Endometrial microvascular endothelial cells (primary cell): Measurements from ENCODE around the gene PRKCH. TPM values are rescaled to one million over a fixed set of nuclear protein-coding genes. Genes with fewer than 3 reads are reported as not detected.

Experiments
- in situ Hi-C: cut with HindIII; loops from 2 replicates; pipeline ENCODE4 v1.10.0; 2017; ENCODE audit warnings: low sequenced_read_pairs, low pct_unique_long_range_greater_than_20kb; ENCODE audit errors: inconsistent ontology term
- total RNA-seq: library from RNA; depleted of rRNA; stranded (reverse); fragments of >200 nt; gene quantifications from one replicate; pipeline ENCODE4 v1.2.3, GENCODE V29; 2015; ENCODE audit errors: inconsistent ontology term

PRKCH gene
- total RNA-seq, 1 donor from 2014 or later, result 116 TPM

DNA sequence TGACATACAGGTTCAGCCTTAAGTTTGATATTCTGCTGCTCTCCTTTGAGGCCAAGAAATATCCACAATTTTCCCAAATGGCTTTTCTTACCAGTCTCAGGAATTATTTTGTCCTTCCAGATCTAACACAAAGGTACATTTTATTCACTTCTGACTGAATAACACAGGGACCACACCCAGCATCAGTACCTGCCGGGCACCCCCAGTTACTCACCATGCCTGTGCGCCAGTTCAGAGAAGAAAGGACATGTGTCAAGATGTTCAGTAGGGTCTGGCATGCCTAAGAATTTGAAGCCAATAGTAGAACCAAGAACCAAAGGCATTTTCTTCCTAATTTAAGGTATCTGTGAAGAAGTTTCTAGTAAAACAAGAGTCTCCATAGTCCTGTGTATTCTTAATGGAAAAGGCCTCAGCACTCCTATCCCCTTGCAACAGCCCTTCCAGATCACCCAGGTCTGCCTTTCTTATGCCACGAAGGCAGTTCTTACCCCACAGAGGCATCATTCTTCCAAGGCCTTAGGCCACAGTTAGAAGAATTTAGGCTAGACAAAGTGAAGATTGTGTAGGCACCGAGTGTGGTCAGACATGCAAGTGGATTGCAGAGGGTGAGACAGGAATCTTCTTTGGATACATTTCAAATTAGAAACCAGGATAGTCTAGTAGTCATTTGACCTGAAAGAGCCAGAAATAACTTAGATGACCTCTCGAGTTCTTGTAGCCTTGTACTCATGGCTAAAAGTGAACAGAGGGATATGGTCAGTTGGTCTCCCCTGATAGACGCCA, 233.9 kb downstream of the PRKCH start:
- in situ Hi-C loops, result no loop called here

GRCh38 chr14:61556455-61556854, 235.1 kb downstream of the PRKCH start:
- in situ Hi-C loops, result no loop called here

- in situ Hi-C loops, result no loop called here
Observed at GRCh38 chr14:61557262-61557661, 235.9 kb downstream of the PRKCH start.

- in situ Hi-C loops, result no loop called here
Observed at GRCh38 chr14:61557854-61558253, 236.5 kb downstream of the PRKCH start.

- in situ Hi-C loops, result no loop called here
Observed at GRCh38 chr14:61558271-61558670, 236.9 kb downstream of the PRKCH start.

DNA sequence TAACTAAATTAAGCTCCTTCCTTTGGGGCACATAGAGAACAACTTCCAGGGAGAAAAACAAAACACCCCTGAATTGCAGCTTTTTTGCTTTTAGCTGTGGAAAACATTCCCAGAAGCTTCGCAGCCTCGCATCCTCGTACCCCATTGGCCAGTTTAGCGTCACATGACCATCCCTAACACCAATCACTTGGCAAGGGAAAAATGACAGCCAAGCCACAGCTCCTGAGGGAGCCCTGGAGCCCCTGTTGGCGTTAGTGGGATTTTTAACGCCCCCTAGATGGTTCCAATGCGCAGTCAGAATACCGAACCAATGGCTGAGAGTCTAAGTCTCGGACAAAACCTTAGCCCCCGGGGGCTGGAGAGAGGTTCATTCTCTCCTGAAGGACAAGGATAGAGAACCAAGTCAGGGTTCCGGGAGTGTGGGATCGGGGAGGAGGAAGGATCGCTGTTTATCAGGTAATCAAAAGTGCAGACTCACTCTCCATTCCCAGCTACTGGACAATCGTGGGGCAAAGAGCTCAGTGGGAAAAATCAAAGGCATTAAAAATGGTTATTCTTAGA, 238.3 kb downstream of the PRKCH start:
- in situ Hi-C loops, result no loop called here

DNA sequence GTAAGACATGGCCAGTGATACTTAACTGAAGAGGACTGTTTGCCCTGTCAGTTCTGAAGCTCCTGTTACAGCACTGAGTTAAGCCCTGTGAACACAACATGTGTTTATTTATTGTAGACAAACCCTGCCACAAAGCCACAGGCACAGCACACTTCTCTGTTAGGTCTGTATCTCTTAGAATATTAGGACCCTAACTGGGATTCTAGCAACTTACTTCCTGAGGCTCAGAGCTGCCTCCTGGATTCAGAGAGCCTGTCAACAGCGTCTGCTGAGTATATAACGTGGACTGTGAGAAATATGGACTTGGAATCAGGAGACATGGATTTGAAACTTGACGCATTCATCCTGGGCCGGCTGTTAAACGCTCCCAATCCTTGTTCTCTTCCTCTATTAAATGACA, 238.9 kb downstream of the PRKCH start:
- in situ Hi-C loops, result no loop called here

DNA sequence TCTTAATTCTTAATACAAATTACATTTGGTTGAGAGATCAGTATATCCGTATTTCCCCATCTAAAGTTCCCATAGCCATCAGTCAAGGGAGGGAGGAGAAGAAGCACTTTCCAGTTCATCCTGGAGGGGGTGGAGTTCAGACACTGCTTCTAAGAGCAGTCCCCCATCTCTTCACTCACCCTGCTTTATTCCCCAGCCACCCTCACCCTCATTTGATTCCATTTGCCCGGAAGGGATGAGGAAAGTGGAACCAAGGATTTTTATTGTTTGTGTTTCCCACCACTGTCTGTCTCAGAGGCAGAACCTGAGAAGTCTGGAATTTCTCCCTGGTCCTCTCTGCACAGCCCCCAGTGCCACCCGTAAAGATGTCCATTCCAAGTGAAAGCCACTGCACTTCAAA, 239.7 kb downstream of the PRKCH start:
- in situ Hi-C loops, result no loop called here

DNA sequence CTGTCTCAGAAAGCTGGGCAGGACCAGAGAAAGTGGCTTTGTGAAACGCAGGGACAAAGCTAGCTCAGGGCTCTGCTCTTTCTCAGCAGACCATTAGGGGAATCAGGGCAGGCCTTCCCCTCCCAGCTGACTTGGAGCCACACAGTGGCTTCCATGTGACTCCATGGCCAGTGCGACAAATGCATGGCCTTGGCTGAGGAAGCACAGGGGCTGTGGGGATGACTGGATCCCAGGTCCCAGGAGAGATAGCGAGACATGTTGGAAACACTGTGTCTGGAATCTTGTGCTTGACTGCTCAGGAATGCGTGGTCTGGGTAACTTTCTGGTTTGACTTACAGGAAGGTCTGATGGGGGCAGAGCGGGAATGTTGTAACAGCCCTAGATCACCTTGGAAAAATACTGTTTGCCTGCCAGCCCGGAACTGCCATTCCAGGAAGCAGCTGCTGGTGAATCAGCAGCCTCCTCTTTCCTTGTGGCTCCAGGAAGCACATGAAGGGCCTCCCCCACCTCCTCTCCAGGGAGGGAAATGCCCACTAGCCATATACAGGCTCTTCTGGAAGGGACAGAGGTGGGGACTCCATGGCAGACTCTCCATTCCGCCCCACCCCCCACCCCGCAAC, 240.4 kb downstream of the PRKCH start:
- in situ Hi-C loops, result no loop called here

- in situ Hi-C loops, result no loop called here
Observed at GRCh38 chr14:61562321-61563161, 241.2 kb downstream of the PRKCH start.

DNA sequence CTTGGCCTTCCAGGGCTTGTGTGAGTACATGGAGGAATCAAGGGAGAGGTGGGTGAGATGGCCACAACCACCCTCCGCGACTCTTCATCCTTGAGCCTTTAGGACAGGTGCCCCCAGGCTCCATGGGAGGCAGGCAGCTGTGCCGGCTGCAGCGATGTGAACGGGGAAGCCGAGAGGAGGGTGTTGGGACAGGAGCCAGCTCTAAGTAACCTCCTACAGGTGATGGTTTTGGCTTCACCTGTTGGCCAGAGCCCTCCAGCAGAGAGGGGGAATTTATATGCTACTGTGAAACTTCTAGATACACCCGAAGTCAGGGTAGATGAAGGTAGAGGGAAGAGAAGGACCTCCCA, 241.8 kb downstream of the PRKCH start:
- in situ Hi-C loops, result no loop called here

DNA sequence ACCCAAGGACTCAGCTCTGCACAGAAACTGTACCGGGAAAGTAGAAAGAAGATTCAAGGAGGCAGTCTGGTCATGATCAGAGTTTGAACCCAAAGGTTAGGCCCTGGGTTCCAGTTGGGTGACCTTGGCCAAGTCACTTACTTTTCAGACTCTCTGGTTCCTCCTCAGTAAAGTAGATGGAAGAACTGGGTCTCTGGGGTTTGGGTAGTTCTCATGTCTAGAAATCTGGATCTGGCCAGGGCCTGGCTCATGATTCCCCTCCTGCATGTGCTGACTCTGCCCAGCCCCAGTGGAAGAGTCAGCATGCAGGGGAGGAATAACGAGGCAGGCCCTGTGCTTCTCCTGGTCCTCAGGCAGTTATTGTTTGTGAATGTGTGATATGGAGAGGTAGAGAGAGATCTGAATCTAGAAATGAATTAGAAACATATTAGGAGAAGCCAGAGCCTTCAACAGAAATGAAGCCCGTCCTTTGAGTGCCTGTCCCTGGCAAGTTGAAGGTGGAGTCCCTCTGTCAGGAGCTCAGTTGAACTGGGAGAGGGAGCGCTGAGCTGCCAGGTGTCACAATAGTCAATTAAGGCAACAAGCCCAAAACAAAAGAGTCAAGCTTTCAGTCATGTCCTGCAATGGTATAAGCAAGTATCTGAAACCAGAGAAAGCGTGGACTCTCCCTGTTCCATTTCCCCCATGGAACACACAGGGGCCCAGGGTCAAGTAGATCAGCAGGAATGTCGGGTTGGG, 242.7 kb downstream of the PRKCH start:
- in situ Hi-C loops, result no loop called here

- in situ Hi-C loops, result no loop called here
Observed at GRCh38 chr14:61564618-61565091, 243.3 kb downstream of the PRKCH start.

DNA sequence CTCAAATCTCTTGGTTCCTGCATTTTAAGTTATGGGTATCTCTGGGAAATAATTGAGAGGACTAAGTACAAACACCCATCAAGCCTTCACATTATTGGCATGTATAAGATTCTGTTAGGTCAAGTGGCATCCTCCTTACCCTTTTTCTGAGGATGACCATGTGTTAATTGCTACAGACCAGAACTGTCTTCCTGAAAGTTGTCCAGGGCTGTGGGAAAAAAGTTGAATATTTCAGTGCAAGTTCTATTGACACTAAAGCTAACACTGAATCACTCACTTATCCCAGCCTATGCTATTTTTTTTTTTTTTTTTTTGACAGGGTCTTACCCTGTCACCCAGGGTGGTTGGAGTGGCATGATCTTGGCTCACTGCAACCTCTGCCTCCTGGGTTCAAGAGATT, 243.8 kb downstream of the PRKCH start:
- in situ Hi-C loops, result no loop called here

DNA sequence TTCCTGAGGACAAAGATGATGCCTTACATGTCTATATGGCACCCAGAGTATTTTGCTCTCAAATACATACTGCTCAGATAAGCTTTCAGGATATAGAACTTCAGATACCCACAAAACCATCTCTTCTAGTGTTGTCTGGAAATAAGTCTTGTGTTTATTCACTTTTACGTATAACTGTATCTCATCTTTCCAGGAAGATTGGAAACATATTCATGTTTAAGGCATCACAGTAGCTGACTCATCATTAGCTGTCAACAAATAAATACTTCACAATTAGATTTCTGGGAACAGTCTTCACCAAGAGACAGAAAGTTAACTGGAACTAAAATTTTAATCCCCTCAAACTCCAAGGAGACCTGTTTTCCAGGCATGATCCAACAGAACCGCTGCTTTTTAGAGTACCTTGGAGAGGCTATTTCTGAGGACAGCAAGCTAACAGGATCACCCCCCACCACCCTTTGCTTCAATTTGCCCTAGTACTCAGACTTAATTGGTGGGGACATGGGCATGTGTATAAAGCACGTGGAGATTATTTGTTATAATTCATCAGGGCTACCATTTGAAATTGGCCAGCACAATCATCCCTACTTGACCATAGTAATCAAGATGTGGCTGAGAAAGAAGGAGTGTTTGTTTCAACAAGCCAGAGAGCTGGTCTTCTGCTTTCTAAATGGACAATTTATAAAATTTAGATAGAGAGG, 244.6 kb downstream of the PRKCH start:
- in situ Hi-C loops, result no loop called here

GRCh38 chr14:61566537-61567225, 245.3 kb downstream of the PRKCH start:
- in situ Hi-C loops, result no loop called here

DNA sequence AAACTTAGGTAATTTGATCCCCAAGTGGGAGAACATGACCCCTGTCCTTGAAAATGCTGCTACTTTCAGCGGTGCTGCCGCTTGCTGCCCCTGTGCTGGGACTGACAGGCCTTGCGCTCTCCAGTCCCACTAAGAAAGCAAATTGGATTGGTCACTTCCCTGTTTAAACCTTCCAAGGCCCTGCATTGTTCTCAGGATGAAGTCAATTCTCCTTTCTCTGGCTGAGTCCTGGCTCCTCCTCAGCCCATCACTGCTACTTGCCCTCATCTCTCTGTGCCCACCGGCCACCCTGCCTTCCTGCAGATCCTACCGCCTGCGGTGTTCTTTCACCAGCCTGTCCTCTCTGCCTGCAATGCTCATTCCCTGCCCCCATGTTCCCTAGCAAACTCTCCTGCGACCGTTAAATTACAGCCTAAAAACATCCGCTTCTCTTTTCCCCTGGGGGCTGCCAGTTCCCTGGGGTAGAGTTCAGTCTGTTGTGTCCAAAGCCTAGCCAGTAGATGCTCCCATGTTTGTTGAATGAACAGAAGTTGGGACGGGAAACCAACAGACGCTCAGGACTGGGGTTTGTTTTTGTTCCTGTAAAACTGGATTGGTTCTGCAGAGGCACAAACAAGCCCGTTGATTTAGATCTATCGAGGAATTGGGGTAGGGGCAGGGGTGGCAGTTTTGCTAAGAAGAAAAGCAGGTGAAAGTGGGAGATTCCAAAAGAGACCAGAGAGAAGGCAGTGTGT, 246.6 kb downstream of the PRKCH start:
- in situ Hi-C loops, result no loop called here
